Loucy (cell line): ENCODE results near the gene PAPPA2.

Source experiments
- EZH2phosphoT487 ChIP-seq: fragments of 200-600 bp; IDR thresholded peaks from 2 replicates; pipeline ENCODE4 v1.6.1; 2018; ENCODE audit warnings: antibody characterized with exemption, mild to moderate bottlenecking, moderate library complexity, borderline replicate concordance
- TF ChIP-seq, protein P1 (sequence below): fragments of 200-600 bp; sonication (generic); conservative IDR thresholded peaks from 2 replicates; pipeline ENCODE4 v1.5.1; 2014; ENCODE audit warnings: mild to moderate bottlenecking, antibody characterized with exemption, low read length

DNA sequence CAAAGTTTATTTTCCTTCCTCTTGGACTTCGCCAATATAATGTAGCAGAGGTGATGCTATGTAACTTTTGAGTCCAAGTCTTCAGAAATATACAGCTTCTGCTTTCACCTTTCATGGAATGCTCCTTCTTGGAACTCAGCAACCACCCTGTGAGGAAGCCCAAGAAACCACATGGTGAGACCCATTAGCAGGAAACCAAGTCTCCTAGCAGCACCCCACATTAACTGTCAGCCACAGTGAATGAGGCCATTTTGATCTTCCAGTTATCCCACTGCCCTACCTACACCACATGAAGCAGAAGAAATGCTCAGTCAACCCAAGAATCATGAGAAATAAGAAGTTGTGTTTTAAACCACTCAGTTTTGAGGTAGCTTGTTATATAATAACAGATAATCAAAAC is 58.2 kb downstream of the PAPPA2 start:
- TF ChIP-seq, protein P1, sequence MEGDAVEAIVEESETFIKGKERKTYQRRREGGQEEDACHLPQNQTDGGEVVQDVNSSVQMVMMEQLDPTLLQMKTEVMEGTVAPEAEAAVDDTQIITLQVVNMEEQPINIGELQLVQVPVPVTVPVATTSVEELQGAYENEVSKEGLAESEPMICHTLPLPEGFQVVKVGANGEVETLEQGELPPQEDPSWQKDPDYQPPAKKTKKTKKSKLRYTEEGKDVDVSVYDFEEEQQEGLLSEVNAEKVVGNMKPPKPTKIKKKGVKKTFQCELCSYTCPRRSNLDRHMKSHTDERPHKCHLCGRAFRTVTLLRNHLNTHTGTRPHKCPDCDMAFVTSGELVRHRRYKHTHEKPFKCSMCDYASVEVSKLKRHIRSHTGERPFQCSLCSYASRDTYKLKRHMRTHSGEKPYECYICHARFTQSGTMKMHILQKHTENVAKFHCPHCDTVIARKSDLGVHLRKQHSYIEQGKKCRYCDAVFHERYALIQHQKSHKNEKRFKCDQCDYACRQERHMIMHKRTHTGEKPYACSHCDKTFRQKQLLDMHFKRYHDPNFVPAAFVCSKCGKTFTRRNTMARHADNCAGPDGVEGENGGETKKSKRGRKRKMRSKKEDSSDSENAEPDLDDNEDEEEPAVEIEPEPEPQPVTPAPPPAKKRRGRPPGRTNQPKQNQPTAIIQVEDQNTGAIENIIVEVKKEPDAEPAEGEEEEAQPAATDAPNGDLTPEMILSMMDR: no peak
- no peak for TF ChIP-seq EZH2phosphoT487
